Activated T-helper 1 cell treated with anti-CD3 and anti-CD28 coated beads, Interleukin-12 subunit alpha, Interleukin-12 subunit beta, Interleukin-2, Interleukin-4 antibody, amounts not matched to agents 30 ng/mL and 10 ng/mL and 1 ng/mL, durations not matched to agents 14 hours and 24 hours and 36 hours (primary cell): ENCODE results near the gene CAMK2A. TPM values are rescaled to one million over a fixed set of nuclear protein-coding genes. Genes with fewer than 3 reads are reported as not detected.

ENCODE experiments used
- DNase-seq: peaks from one replicate; pipeline ENCODE4 v3.0.0; 2021; ENCODE audit warnings: low spot score
- H3K27ac Mint-ChIP-seq: one replicate; pipeline ENCODE4 v1.8.0; 2021; ENCODE audit warnings: mild to moderate bottlenecking, mixed read lengths
- H3K27me3 Mint-ChIP-seq: one replicate; pipeline ENCODE4 v1.8.0; 2022; ENCODE audit warnings: mild to moderate bottlenecking, moderate library complexity, mixed read lengths; ENCODE audit not compliant: insufficient read depth
- H3K36me3 Mint-ChIP-seq: one replicate; pipeline ENCODE4 v1.8.0; 2021; ENCODE audit warnings: low read depth, mixed read lengths
- H3K4me1 Mint-ChIP-seq: one replicate; pipeline ENCODE4 v1.8.0; 2021; ENCODE audit warnings: low read depth, mixed read lengths
- H3K4me3 Mint-ChIP-seq: one replicate; pipeline ENCODE4 v1.8.0; 2021; ENCODE audit warnings: mild to moderate bottlenecking, moderate library complexity, mixed read lengths
- H3K9me3 Mint-ChIP-seq: one replicate; pipeline ENCODE4 v1.8.0; 2021; ENCODE audit warnings: mixed read lengths
- intact Hi-C: fragments of 100-400 bp; cut with micrococcal nuclease; formaldehyde crosslinking; loops from one replicate; pipeline ENCODE4 v1.15.1; 2024
- total RNA-seq: library from RNA; stranded (reverse); gene quantifications from 2 replicates; pipeline ENCODE4 v1.2.3, GENCODE V29; 2022

Gene CAMK2A
- total RNA-seq, 1 donor from 2014 or later, result not detected

DNA sequence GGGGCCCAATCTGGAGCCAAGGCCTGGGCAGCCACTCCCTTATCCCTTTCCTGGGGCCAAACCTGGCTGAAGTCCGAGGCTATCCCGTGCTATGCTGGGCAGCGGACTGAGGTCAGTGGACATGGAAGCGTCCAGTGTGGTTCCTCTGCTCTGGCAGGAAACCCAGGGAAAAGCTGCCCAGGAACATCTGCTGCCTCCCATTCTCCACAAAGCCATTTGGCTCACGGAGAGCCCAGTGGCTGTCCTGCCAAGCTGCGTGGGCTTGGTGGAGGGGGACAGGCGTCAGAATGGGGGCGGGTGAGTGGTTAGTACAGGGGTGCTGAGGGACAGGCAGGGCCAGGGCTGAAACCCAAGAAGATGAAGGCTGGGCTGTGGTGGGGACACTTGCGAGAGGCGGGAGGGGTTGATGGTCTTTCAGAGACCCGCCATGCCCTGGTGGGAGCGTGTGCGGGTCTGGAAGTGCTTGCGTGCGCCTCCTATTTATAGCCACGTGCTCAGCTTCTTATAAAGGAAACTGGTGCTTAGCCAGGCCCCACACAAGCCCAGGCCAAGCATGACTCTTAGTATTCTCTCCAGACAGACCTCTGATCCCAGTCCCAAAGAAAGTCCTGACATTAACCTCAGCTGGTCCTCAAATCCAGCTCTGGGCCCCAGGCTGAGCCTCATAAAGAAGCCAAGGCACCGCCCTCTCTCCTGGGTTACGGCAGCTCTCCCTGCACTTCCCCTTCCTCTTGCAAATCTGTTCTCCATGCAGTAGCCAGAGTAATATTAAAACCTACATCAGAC, 109.1 kb downstream of the CAMK2A start:
- H3K27me3 Mint-ChIP-seq, result peaks cover 2% of the 10 kb centered on the region
- H3K36me3 Mint-ChIP-seq, result no peaks in the 10 kb centered on the region
- H3K4me1 Mint-ChIP-seq, result no peaks in the 10 kb centered on the region
- H3K27ac Mint-ChIP-seq, result no peak overlapping the region
- no peaks in the 10 kb centered on the region for H3K9me3 Mint-ChIP-seq
- H3K4me3 Mint-ChIP-seq, result no peak overlapping the region
- intact Hi-C loops, result no loop called here
- DNase-seq, result no peak

DNA sequence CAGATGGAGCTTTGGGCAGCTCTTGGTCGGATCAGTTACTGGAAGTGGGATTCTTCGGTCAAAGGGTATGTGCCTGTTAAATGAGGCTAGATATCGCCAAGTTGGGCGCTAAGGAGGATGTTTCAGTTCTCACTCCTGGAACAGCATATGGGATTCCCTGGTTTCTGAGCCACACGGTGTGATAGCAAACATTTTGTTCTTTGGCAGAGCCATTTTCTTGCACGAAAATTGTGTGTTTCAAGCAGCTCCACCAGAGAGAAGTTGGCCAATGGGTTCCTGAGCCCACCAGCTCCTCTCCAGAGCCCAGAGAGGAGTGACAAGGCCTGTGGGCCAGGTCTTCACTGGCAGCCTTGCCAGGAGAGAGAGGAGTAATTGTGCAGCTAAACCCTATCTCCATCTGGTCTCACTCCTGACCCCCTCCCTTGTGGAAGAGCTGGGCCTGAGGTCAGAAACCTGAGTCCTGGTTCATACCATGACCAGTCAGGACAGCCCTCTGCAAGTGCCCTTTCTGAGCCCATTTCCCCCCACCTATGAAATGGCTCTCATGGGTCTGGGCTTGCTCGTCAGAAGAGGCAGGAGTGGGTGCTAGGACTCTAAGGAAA, 110.5 kb downstream of the CAMK2A start:
- Mint-ChIP-seq H3K4me1 (no peaks in the 10 kb centered on the region), H3K27ac (no peak overlapping the region), H3K9me3 (no peaks in the 10 kb centered on the region), H3K4me3 (no peak overlapping the region), H3K36me3 (no peaks in the 10 kb centered on the region), H3K27me3 (peaks cover 2% of the 10 kb centered on the region)
- intact Hi-C loops, result no loop called here
- no peak for DNase-seq

DNA sequence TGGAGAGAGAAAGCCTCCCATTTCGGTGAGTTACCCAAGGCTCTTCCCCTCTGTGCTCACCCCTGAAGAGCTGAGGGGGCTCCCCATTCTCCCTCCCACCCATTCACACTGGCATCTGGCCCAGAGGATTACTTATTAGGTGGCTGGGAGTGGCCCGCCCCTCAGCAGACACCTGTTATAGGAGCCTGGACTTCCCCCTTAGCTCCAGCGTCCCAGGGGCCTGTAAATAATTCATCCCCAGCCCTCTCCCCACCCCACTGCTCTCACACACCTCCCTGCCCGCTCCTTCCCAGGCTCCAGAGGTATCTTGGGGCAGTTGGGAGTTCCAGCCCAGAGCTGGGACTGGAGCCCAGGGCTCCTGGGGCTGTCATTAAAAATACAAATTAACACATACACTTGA, 111.3 kb downstream of the CAMK2A start:
- DNase-seq, result no peak
- peaks cover 4% of the 10 kb centered on the region for H3K27me3 Mint-ChIP-seq
- intact Hi-C loops, result no loop called here
- no peaks in the 10 kb centered on the region for H3K4me1 Mint-ChIP-seq
- no peak overlapping the region for H3K4me3 Mint-ChIP-seq
- no peaks in the 10 kb centered on the region for H3K36me3 Mint-ChIP-seq
- H3K27ac Mint-ChIP-seq, result no peak overlapping the region
- H3K9me3 Mint-ChIP-seq, result no peaks in the 10 kb centered on the region

DNA sequence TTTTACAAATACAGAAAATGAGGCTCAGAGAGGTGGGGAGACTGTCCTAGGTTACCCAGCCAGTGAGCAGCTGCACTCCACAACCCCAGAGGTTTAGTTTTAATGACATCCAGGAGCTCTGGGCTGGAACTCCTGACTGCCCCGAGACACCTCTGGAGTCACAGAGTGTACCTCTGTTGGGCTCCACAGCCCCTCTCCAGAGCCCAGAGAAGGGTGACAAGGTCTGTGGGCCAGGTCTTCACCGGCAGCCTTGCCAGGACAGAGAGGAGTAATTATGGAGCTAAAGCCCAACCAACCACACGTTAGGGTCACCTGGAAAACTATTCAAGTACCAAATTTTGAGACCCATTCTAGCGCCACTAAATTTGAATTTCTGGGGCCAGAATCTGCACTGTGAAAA, 111.9 kb downstream of the CAMK2A start:
- Mint-ChIP-seq H3K4me3 (no peak overlapping the region), H3K36me3 (no peaks in the 10 kb centered on the region), H3K27me3 (peaks cover 8% of the 10 kb centered on the region), H3K9me3 (no peaks in the 10 kb centered on the region), H3K4me1 (no peaks in the 10 kb centered on the region), H3K27ac (no peak overlapping the region)
- intact Hi-C loops, result no loop called here
- no peak for DNase-seq

DNA sequence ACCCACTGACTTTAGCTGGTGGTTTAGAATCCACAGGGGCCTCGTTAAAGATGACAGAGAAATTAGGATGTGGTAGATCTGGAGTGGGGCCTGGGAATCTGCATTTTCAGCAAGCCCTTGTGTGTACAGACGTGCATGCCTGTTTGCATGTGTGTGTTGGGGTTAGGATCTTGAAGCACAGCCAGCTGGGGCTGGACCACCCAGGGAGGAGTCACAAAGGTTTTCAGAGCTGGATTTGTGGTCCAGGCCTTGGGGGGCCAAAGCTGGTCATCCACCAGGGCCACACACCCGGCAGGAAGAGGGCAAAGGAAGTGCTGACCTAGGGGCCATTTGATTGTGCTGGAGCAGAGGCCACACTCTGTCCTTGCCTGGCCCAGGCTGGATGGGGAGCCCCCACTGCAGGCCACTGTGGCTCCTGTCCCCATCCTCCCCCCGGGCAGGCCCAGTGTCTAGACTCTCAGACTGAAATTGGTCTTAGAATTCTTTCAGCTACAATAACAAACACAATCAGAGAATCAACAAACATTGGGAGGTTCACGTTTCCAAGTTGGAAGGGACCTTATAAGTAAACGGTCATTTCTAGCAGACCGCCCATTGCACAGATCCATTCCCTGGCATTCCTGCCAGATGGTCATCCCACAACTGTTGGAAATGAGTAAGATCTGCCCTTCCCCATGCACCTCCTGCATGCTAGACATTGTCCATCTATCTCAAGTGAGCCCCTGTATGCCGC, 112.7 kb downstream of the CAMK2A start:
- intact Hi-C loops, result no loop called here
- H3K27ac Mint-ChIP-seq, result no peak overlapping the region
- peaks cover 15% of the 10 kb centered on the region for H3K27me3 Mint-ChIP-seq
- H3K9me3 Mint-ChIP-seq, result no peaks in the 10 kb centered on the region
- no peak for DNase-seq
- no peaks in the 10 kb centered on the region for H3K36me3 Mint-ChIP-seq
- no peaks in the 10 kb centered on the region for H3K4me1 Mint-ChIP-seq
- no peak overlapping the region for H3K4me3 Mint-ChIP-seq

- intact Hi-C loops, result no loop called here
- no peaks in the 10 kb centered on the region for H3K36me3 Mint-ChIP-seq
- no peaks in the 10 kb centered on the region for H3K4me1 Mint-ChIP-seq
- H3K4me3 Mint-ChIP-seq, result no peak overlapping the region
- no peak overlapping the region for H3K27ac Mint-ChIP-seq
- no peaks in the 10 kb centered on the region for H3K9me3 Mint-ChIP-seq
- no peak for DNase-seq
- peaks cover 16% of the 10 kb centered on the region for H3K27me3 Mint-ChIP-seq
These were observed 114.0 kb downstream of the CAMK2A start for GRCh38 chr5:150175536-150175935.

GRCh38 chr5:150175076-150175475, 114.5 kb downstream of the CAMK2A start:
- Mint-ChIP-seq H3K27ac (no peak overlapping the region), H3K36me3 (no peaks in the 10 kb centered on the region), H3K4me1 (no peaks in the 10 kb centered on the region), H3K27me3 (peaks cover 18% of the 10 kb centered on the region), H3K4me3 (no peak overlapping the region), H3K9me3 (no peaks in the 10 kb centered on the region)
- DNase-seq, result no peak
- intact Hi-C loops, result no loop called here

- H3K4me1 Mint-ChIP-seq, result no peaks in the 10 kb centered on the region
- no peak for DNase-seq
- peaks cover 19% of the 10 kb centered on the region for H3K27me3 Mint-ChIP-seq
- no peaks in the 10 kb centered on the region for H3K9me3 Mint-ChIP-seq
- intact Hi-C loops, result no loop called here
- H3K27ac Mint-ChIP-seq, result no peak overlapping the region
- no peaks in the 10 kb centered on the region for H3K36me3 Mint-ChIP-seq
- no peak overlapping the region for H3K4me3 Mint-ChIP-seq
These were observed 115.3 kb downstream of the CAMK2A start for GRCh38 chr5:150174285-150174684.

DNA sequence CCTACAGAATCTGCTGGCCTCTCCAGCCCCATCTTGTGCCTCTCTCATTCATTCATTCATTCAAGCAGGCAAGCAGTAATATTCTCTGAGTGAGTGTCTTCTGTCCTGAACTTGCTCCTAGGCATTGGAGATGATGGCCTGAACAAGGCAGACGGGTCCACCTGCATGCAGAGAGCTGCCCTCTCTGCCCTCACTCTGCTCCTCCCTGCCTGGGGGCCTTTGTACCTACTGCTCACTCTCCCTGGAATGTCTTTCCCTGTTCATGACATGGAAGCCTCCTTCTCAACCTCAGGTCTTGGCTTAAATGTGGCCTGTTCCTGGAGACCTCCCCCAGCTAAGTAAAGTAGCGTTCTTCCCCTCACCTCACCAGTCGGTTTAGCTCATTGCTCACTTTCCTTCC, 116.4 kb downstream of the CAMK2A start:
- no peaks in the 10 kb centered on the region for H3K9me3 Mint-ChIP-seq
- no peaks in the 10 kb centered on the region for H3K36me3 Mint-ChIP-seq
- H3K4me3 Mint-ChIP-seq, result no peak overlapping the region
- no peak overlapping the region for H3K27ac Mint-ChIP-seq
- H3K27me3 Mint-ChIP-seq, result peaks cover 30% of the 10 kb centered on the region
- intact Hi-C loops, result no loop called here
- H3K4me1 Mint-ChIP-seq, result no peaks in the 10 kb centered on the region
- DNase-seq, result no peak

- Mint-ChIP-seq H3K4me1 (no peaks in the 10 kb centered on the region), H3K27me3 (peaks cover 36% of the 10 kb centered on the region), H3K36me3 (no peaks in the 10 kb centered on the region), H3K27ac (no peak overlapping the region), H3K9me3 (no peaks in the 10 kb centered on the region), H3K4me3 (no peak overlapping the region)
- DNase-seq, result no peak
- intact Hi-C loops, result no loop called here
These were observed 117.0 kb downstream of the CAMK2A start for GRCh38 chr5:150172556-150172955.

DNA sequence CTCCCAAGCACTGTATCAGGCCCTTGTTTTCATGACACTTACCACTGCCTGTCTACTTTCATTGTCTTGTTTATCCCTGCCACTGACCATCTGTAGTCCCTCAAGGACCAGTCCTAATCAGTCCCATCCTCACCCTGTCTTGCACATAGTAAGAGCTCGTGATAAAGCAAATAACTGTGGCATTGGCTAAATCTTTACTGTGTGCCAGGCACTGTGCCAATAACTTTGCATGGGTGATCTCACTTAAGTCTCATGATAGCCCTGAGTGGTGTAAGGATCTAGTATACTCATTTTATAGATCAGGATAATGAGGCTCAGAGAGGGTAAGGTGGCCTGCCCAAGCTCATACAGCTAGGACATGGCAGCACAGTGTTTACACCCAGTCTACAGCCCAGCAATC, 117.4 kb downstream of the CAMK2A start:
- Mint-ChIP-seq H3K4me3 (no peak overlapping the region), H3K36me3 (no peaks in the 10 kb centered on the region), H3K4me1 (no peaks in the 10 kb centered on the region), H3K27ac (no peak overlapping the region), H3K9me3 (no peaks in the 10 kb centered on the region), H3K27me3 (peaks cover 40% of the 10 kb centered on the region)
- DNase-seq, result no peak
- intact Hi-C loops, result no loop called here
